Immature natural killer cell (primary cell): ENCODE measurements around the gene PCBP2. TPM values are rescaled to one million over a fixed set of nuclear protein-coding genes. Genes with fewer than 3 reads are reported as not detected.
A peak's percentile ranks its signal among the peaks of the same experiment; 100 is the strongest.

ENCODE experiments used
- DNase-seq, 3 donors: peaks; one replicate each; pipeline ENCODE4 v3.0.0; 2022; ENCODE audit warnings: mixed read lengths in 1 of 3
- H3K27ac Mint-ChIP-seq, 6 donors: one replicate each; pipeline ENCODE4 v1.8.0; 2020; ENCODE audit warnings: mixed read lengths in 6 of 6, mild to moderate bottlenecking in 5 of 6, inconsistent platforms in 4 of 6, moderate library complexity in 3 of 6
- H3K27me3 Mint-ChIP-seq, 3 donors: one replicate each; pipeline ENCODE4 v1.8.0; 2020 to 2021; ENCODE audit warnings: low read depth in 3 of 3, mild to moderate bottlenecking in 3 of 3, mixed read lengths in 3 of 3, moderate library complexity in 3 of 3, inconsistent platforms in 1 of 3
- H3K36me3 Mint-ChIP-seq, 3 donors: one replicate each; pipeline ENCODE4 v1.8.0; 2020; ENCODE audit warnings: mixed read lengths in 3 of 3, inconsistent platforms in 2 of 3, mild to moderate bottlenecking in 2 of 3
- H3K4me1 Mint-ChIP-seq, 2 donors: one replicate each; pipeline ENCODE4 v1.8.0; 2020; ENCODE audit warnings: inconsistent platforms in 2 of 2, mild to moderate bottlenecking in 2 of 2, mixed read lengths in 2 of 2, moderate library complexity in 1 of 2
- H3K4me3 Mint-ChIP-seq, 5 donors: one replicate each; pipeline ENCODE4 v1.8.0; 2020; ENCODE audit warnings: mild to moderate bottlenecking in 5 of 5, mixed read lengths in 5 of 5, inconsistent platforms in 3 of 5, moderate library complexity in 3 of 5
- H3K9me3 Mint-ChIP-seq, 6 donors: one replicate each; pipeline ENCODE4 v1.8.0; 2020; ENCODE audit warnings: mild to moderate bottlenecking in 6 of 6, mixed read lengths in 6 of 6, inconsistent platforms in 4 of 6, moderate library complexity in 3 of 6
- polyA plus RNA-seq, 3 donors: library from polyadenylated mRNA; unstranded; fragments of 300-500 nt; fragmentation: Illumina TruSeq; gene quantifications; one replicate each; pipeline ENCODE4 v1.2.3, GENCODE V29; 2021

The PCBP2 gene
- polyA plus RNA-seq, 3 donors from 2014 or later, result 79.2 to 102 (median 92.2) TPM

DNA sequence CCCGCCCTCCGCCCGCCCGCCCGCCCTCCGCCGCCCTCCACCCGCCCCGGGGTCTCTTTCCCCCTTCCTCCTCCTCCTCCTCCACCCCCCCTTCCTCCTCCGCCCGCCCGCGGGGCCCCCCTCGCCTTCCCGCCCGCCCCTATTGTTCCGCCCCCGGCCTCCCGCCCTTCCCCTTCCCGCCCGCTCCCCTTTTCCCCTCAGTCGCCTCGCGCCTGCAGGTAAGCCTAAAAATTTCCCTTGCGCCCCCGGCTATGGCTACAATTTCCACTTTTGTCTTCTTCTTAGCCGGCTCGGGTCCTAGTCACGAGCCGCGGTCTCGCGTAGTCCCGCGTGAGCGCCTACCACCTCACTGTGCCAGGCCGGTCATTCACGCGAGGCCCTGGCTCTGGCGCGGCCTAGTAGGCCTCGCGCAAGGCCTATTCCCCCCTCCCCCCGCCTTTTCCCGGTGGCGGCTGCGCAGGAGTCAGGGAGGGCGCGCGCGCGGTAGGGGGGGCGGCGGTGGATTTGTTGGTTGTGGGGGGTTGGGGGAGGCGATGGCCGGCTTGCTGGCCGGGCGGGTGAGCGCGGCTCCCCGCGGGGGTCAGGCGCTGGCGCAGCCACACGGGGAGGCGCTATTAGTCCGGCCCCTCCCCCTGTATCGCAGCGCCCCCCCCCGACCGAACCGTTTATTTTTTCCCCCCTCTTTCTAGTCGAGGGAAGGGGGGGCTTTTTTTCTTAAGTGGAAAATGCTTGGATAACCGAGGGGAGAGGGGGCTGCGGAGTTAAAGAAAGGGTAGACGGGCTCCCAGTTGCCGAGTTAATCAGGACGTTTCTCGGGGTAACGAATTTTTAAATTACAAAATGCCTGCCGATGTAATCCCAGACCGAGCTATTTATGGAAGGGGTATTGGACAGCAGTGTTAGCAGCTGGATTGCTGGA is 516 bp downstream of the PCBP2 start:
- Mint-ChIP-seq H3K36me3 (peaks cover 12 to 26% (median 20%) of the 10 kb centered on the region in 3 donors), H3K27ac (peak overlapping the region; percentile 61 to 99 (median 97))
- DNase-seq, result peak; percentile 79 to 84 (median 82)

DNA sequence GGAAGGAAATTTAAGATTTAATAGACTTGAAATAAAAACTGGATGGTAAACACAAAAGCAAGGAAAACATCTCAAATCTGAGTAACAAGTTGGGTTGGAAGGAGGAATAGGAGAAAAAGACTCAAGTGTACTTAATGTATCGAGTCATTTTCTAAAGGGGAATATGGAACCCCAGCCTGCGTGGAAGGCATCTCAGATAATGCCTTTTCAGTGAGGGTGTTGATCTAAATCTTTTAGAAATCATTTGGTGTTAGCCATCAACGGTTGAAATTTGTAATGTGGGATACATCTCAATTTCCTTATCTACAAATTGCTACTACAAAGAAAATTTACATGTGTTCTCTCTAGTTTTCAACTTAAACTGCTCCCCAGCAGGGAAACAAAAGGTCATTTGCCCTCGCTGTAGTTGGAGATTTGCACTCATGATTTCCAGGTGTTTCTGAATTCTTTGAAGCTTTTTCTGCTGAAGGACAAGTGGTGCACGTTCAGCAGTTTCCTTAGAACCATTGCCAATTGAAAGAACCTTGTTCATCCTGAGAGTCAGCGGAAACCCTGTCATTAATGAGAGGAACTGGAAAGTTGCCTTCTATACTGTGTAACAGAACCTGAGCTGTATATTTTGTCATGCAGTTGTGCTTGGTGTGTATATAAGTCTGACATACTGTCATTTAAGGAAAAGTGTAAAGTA is 2.2 kb downstream of the PCBP2 start:
- H3K36me3 Mint-ChIP-seq, result peaks cover 12 to 32% (median 27%) of the 10 kb centered on the region in 3 donors
- H3K27ac Mint-ChIP-seq, result peak overlapping the region in 4 of 6 donors; percentile 64 to 95 (median 86)
- H3K27me3 Mint-ChIP-seq, result peaks cover 4 to 10% (median 7%) of the 10 kb centered on the region in 3 donors
- DNase-seq, result no peak
- no peaks in the 10 kb centered on the region for H3K9me3 Mint-ChIP-seq
- H3K4me1 Mint-ChIP-seq, result peaks cover 29 to 46% of the 10 kb centered on the region in 2 donors
- peak overlapping the region; percentile 23 to 99 (median 99) for H3K4me3 Mint-ChIP-seq

More for the DNA sequence above, 516 bp downstream of the PCBP2 start:
- peak overlapping the region; percentile 95 to 99 (median 99) for H3K4me3 Mint-ChIP-seq
- peaks cover 4 to 10% (median 7%) of the 10 kb centered on the region in 3 donors for H3K27me3 Mint-ChIP-seq
- H3K4me1 Mint-ChIP-seq, result peaks cover 29 to 46% of the 10 kb centered on the region in 2 donors
- H3K9me3 Mint-ChIP-seq, result no peaks in the 10 kb centered on the region

DNA sequence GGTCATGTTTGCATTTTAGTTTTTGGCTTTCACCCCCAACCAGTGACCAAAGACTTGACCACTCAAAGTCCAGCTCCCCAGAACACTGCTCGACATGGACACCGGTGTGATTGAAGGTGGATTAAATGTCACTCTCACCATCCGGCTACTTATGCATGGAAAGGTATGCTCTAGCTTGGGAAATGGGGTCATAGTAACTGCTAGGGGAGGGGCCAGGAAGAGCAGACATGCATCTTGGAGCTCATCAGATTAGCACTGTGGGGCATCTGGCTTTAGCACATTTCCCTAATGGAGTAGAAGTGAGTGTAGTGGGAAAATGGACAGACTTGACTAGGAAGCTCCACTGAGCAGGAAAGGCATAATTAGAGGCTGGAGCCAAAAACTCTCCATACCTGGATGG is 2.8 kb downstream of the PCBP2 start:
- peak overlapping the region in 3 of 5 donors; percentile 23 to 47 (median 30) for H3K4me3 Mint-ChIP-seq
- DNase-seq, result no peak
- peaks cover 4 to 11% (median 7%) of the 10 kb centered on the region in 3 donors for H3K27me3 Mint-ChIP-seq
- peaks cover 12 to 34% (median 30%) of the 10 kb centered on the region in 3 donors for H3K36me3 Mint-ChIP-seq
- no peaks in the 10 kb centered on the region for H3K9me3 Mint-ChIP-seq
- peak overlapping the region in 2 of 6 donors; percentile 46 to 74 for H3K27ac Mint-ChIP-seq
- H3K4me1 Mint-ChIP-seq, result peaks cover 29 to 46% of the 10 kb centered on the region in 2 donors

DNA sequence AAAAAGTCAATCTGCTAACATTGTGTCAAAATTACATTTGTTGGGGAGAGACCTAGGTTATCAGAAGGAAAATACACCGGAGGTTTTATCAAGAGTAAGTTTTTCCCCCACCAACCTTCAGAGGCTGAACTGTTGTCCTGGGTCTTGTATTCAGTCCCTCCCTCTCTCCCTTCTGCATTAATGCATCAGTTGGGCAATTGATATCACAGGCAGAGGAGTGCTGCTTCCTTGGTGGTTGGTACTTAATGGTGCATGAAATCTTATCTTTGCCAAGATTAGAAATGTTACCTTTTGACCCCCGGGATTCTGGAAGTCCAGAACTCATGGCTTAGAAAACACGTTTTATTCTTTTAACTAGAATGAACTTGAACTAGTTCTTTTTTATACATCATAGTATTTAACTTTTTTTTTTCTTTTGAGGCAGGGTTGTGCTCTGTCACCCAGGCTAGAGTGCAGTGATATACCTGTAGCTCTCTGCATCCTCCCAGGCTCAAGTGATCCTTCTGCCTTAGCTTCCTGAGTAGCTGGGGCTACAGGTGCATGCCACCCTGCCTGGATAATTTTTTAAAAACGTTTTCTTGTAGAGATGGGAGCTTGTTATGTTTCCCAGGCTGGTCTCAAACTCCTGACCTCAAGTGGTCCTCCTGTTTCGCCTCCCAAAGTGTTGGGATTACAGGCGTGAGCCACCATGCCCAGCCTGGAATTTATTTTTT is 4.9 kb downstream of the PCBP2 start:
- Mint-ChIP-seq H3K4me3 (no peak overlapping the region), H3K27me3 (peaks cover 4 to 17% (median 7%) of the 10 kb centered on the region in 3 donors), H3K9me3 (no peaks in the 10 kb centered on the region), H3K4me1 (peaks cover 28 to 53% of the 10 kb centered on the region in 2 donors), H3K27ac (peak overlapping the region in 1 of 6 donors; percentile 24), H3K36me3 (peaks cover 27 to 51% (median 47%) of the 10 kb centered on the region in 3 donors)
- DNase-seq, result no peak

DNA sequence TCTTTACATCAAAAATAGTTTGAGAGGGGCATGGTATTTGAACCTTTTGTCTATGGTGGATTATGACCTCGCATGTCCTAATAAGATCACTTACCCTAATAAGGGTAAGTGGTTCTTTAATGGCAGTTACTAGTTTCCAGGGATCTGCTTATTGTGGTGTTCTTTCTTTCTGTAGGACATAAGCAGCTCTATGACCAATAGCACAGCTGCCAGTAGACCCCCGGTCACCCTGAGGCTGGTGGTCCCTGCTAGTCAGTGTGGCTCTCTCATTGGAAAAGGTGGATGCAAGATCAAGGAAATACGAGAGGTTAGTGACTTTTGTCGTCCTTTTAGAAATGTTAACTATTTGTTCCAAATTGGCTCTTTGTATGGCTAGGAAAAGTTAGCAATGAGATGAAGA is 7.2 kb downstream of the PCBP2 start:
- peaks cover 13 to 53% of the 10 kb centered on the region in 2 donors for H3K4me1 Mint-ChIP-seq
- H3K9me3 Mint-ChIP-seq, result no peaks in the 10 kb centered on the region
- H3K4me3 Mint-ChIP-seq, result no peak overlapping the region
- DNase-seq, result no peak
- H3K27ac Mint-ChIP-seq, result no peak overlapping the region
- H3K36me3 Mint-ChIP-seq, result peaks cover 31 to 69% (median 65%) of the 10 kb centered on the region in 3 donors
- H3K27me3 Mint-ChIP-seq, result peaks cover 0 to 8% (median 2%) of the 10 kb centered on the region in 3 donors

DNA sequence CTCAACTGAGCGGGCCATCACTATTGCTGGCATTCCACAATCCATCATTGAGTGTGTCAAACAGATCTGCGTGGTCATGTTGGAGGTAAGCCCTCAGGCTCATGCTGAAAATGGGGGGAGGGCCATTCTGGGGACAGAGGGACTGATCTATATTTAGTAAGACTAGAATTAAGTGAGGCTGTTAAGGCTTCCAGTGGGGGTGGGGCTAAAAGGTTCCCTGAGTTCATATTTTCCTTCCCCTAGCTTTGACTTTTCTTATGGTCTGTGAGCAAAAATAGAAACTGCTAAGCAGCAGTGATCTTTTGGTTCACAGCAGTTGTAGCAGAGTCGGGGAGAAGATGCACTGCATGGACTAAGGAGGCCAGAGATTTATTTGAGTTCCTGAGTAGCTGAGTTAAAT is 9.2 kb downstream of the PCBP2 start:
- Mint-ChIP-seq H3K9me3 (no peaks in the 10 kb centered on the region), H3K36me3 (peaks cover 19 to 65% (median 58%) of the 10 kb centered on the region in 3 donors), H3K27ac (peak overlapping the region in 5 of 6 donors; percentile 9 to 69 (median 41)), H3K4me1 (peaks cover 10 to 35% of the 10 kb centered on the region in 2 donors), H3K27me3 (peaks cover 0 to 8% (median 0%) of the 10 kb centered on the region in 3 donors), H3K4me3 (no peak overlapping the region)
- DNase-seq, result no peak

DNA sequence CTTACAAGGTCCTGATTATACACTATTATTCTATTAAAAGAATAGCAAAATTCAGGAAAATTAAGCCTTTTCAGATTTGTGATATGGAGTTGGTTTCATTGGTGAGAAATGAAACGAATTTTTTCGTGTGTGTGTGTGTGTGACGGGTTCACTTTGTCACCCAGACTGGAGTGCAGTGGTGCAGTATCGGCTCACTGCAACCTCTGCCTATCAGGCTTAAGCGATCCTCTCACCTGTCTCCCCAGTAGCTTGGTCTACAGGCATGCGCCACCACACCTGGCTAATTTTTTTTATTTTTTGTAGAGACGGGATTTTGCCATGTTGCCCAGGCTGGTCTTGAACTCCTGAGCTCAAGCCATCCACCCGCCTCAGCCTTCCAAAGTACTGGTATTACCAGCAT is 9.7 kb downstream of the PCBP2 start:
- H3K27ac Mint-ChIP-seq, result no peak overlapping the region
- H3K9me3 Mint-ChIP-seq, result no peaks in the 10 kb centered on the region
- H3K4me1 Mint-ChIP-seq, result peaks cover 10 to 33% of the 10 kb centered on the region in 2 donors
- no peak overlapping the region for H3K4me3 Mint-ChIP-seq
- H3K27me3 Mint-ChIP-seq, result peaks cover 0 to 8% (median 0%) of the 10 kb centered on the region in 3 donors
- peaks cover 22 to 67% (median 60%) of the 10 kb centered on the region in 3 donors for H3K36me3 Mint-ChIP-seq
- DNase-seq, result no peak

DNA sequence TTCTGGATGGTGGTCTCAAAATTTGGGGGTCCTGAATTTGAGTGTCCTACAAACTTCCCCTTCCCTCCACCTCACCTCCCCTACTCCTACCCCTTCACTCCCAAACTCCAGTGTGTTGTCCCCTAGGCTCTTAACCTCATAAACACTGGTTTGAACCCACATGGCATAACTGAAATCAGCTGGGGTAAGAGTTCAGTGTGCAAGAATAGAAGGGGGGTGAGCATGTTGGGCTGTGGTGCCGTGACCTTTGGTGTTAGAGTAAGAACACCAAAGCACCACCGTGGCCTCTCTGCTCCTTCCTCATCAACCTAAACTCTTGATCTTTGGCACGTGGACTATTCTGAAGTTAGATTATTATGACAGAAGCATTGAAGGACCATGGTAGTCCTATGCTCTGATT is 11.0 kb downstream of the PCBP2 start:
- Mint-ChIP-seq H3K4me3 (no peak overlapping the region), H3K36me3 (peaks cover 36 to 75% (median 71%) of the 10 kb centered on the region in 3 donors), H3K9me3 (no peaks in the 10 kb centered on the region), H3K27ac (no peak overlapping the region), H3K4me1 (peaks cover 15 to 31% of the 10 kb centered on the region in 2 donors), H3K27me3 (peaks cover 0 to 12% (median 0%) of the 10 kb centered on the region in 3 donors)
- DNase-seq, result no peak

DNA sequence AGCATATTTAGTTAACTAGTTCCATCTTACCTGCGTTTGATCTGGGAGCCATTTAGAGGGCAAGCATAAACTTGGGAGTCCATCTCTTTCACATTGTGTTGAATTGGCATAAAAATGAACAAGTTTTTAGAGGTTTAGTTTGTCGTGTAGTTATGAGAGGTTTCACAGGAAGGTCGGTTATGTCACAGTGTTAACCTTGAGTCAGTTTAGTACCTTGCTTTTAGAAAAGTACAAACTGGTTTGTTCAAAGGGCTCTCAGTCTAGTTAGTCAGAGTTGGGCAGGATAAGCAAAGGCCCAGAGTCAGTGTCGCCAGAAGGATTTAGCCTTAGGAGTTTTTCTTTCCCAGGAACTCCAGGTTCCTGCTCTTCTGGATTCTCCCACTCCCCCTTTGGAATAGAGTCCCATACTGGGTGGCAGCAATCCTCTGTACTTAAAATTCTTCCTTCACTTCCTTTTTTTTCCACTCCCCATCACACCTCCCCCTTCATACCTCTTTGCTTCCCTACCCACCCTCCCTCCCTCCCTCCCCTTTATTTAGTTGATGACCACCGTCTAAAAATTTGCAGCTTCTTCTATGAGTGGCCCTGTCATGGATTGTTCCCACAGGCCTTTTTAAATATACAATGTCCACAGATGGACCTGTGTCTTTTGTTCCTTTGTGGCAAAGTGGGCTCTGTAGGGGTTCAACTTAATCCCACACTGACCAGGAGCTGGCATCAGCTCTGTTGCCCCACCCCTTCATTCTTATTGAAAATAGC is 12.1 kb downstream of the PCBP2 start:
- Mint-ChIP-seq H3K27me3 (peaks cover 0 to 12% (median 0%) of the 10 kb centered on the region in 3 donors), H3K4me1 (peaks cover 17 to 31% of the 10 kb centered on the region in 2 donors), H3K36me3 (peaks cover 39 to 76% (median 69%) of the 10 kb centered on the region in 3 donors), H3K27ac (peak overlapping the region in 2 of 6 donors; percentile 4 to 24), H3K4me3 (no peak overlapping the region), H3K9me3 (no peaks in the 10 kb centered on the region)
- DNase-seq, result no peak

DNA sequence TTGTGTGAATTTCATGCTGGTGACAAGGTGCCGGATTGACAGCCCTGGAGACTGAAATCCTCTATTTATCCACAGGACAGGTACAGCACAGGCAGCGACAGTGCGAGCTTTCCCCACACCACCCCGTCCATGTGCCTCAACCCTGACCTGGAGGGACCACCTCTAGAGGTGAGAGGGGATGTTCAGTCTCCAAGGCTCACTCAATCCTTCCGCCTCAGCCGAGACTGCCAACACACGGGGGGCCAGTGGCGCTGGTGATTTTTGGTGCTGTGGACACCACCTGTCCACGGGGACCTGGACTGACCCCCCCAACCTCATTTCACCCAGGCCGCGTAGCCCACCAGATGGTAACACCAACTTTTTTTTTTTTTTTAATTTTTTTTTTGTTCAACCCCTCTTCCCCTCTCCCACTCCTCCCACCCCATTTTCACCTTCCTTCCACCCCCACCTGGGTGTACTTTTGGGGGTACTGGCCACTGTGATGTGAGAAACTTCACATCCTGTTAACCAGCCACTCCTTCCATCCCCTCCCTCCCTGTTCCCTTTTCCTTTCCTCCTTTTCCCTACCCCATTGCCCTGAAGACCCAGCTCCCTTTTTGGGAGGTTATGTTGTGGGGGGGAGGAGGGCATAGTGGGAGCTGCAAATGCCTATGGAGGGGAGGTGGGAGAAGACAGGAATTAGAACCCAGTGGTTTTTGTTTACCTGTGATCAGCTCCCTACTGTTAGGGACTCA is 12.9 kb downstream of the PCBP2 start:
- H3K36me3 Mint-ChIP-seq, result peaks cover 39 to 70% (median 64%) of the 10 kb centered on the region in 3 donors
- DNase-seq, result no peak

DNA sequence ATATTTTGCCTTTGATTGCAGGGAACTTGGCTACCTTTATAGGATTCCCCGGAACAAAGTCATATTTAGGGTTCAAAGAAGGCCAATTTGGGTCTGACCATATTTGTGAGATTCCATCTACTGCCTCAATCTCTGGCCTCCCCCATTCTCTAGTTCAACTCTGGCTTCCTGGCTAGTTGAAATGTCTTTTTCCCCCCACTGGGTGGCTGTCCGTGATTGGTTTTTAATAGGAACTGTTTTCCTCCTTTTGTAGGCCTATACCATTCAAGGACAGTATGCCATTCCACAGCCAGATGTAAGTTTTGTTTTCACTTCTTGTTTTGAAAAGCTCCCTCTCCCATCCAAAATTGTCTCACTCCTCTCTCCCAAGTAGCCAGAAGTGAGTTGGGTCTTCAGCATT is 13.8 kb downstream of the PCBP2 start:
- Mint-ChIP-seq H3K27ac (peak overlapping the region in 3 of 6 donors; percentile 9 to 17 (median 13)), H3K4me1 (peaks cover 16 to 26% of the 10 kb centered on the region in 2 donors), H3K4me3 (no peak overlapping the region), H3K9me3 (no peaks in the 10 kb centered on the region), H3K27me3 (peaks cover 0 to 6% (median 0%) of the 10 kb centered on the region in 3 donors), H3K36me3 (peaks cover 33 to 66% (median 58%) of the 10 kb centered on the region in 3 donors)
- DNase-seq, result no peak

More for the DNA sequence above, 12.9 kb downstream of the PCBP2 start:
- Mint-ChIP-seq H3K27me3 (peaks cover 0 to 9% (median 0%) of the 10 kb centered on the region in 3 donors), H3K4me3 (no peak overlapping the region), H3K9me3 (no peaks in the 10 kb centered on the region), H3K4me1 (peaks cover 16 to 31% of the 10 kb centered on the region in 2 donors), H3K27ac (peak overlapping the region in 2 of 6 donors; percentile 4 to 66)

DNA sequence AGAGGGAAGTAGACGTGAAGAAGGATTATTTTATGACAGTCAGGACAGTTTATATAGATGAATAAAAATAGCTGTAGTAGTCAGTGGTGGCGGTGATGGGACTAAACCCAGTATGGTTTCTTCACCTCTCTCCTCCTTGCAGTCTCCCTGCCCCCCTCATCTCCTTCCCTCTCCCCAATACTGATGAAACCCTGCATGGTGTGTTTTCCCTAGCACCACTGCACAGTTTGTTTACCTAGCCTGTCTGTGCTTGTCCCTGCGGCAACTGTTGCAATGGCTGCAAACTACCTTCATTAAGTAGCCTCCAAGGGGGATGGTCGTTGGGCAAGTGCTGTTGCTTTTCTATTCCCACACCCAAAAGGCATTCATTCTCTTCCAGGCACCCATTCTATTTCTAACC is 14.7 kb downstream of the PCBP2 start:
- Mint-ChIP-seq H3K27me3 (peaks cover 0 to 6% (median 3%) of the 10 kb centered on the region in 3 donors), H3K36me3 (peaks cover 30 to 65% (median 55%) of the 10 kb centered on the region in 3 donors), H3K4me3 (no peak overlapping the region), H3K4me1 (peaks cover 14 to 26% of the 10 kb centered on the region in 2 donors), H3K9me3 (no peaks in the 10 kb centered on the region), H3K27ac (peak overlapping the region in 2 of 6 donors; percentile 46 to 58)
- no peak for DNase-seq
